HepG2 (cell line): ENCODE measurements around the gene CBLN3. TPM values are rescaled to one million over a fixed set of nuclear protein-coding genes. Genes with fewer than 3 reads are reported as not detected.

Experiments used
- ESRRA ChIP-seq: sonication (generic); formaldehyde crosslinking; IDR thresholded peaks from 2 replicates; pipeline ENCODE4 v1.5.1; 2020; ENCODE audit warnings: mild to moderate bottlenecking, low read depth, missing genetic modification reagents
- FOXA3 ChIP-seq: IDR thresholded peaks from 2 replicates; pipeline ENCODE4 v1.6.1; 2016; ENCODE audit warnings: missing genetic modification reagents, missing compliant biosample characterization
- MAX ChIP-seq: IDR thresholded peaks from 2 replicates; pipeline ENCODE4 v1.6.1; 2012; ENCODE audit warnings: inconsistent platforms
- MLX ChIP-seq: IDR thresholded peaks from 2 replicates; pipeline ENCODE4 v1.6.1; 2016
- PBX2 ChIP-seq: IDR thresholded peaks from 2 replicates; pipeline ENCODE4 v1.6.1; 2016; ENCODE audit warnings: control low read depth
- RNF2 ChIP-seq: fragments of 450-650 bp; conservative IDR thresholded peaks from 2 replicates; pipeline ENCODE4 v1.6.1; 2016; ENCODE audit warnings: low read depth
- SALL1 ChIP-seq: sonication (generic); formaldehyde crosslinking; IDR thresholded peaks from 2 replicates; pipeline ENCODE4 v1.8.0; 2022; ENCODE audit warnings: mild to moderate bottlenecking, missing genetic modification reagents
- TCF7 ChIP-seq: sonication (generic); IDR thresholded peaks from 2 replicates; pipeline ENCODE4 v1.6.1; 2016; ENCODE audit warnings: antibody characterized with exemption, low read depth
- ZNF207 ChIP-seq: fragments of 450-650 bp; IDR thresholded peaks from 2 replicates; pipeline ENCODE4 v1.6.1; 2016; ENCODE audit warnings: antibody characterized with exemption, borderline replicate concordance
- ZNF33A ChIP-seq: sonication (generic); formaldehyde crosslinking; IDR thresholded peaks from 2 replicates; pipeline ENCODE4 v1.5.1; 2020; ENCODE audit warnings: missing genetic modification reagents, mild to moderate bottlenecking, moderate library complexity, borderline replicate concordance
- ZNF605 ChIP-seq: sonication (generic); formaldehyde crosslinking; IDR thresholded peaks from 2 replicates; pipeline ENCODE4 v1.8.0; 2022; ENCODE audit warnings: mild to moderate bottlenecking, missing genetic modification reagents
- ZNF615 ChIP-seq: sonication (generic); formaldehyde crosslinking; IDR thresholded peaks from 2 replicates; pipeline ENCODE4 v1.5.0; 2020; ENCODE audit warnings: mild to moderate bottlenecking, missing genetic modification reagents, borderline replicate concordance
- ZNF691 ChIP-seq: sonication (generic); formaldehyde crosslinking; IDR thresholded peaks from 2 replicates; pipeline ENCODE4 v1.4.0; 2020; ENCODE audit warnings: missing genetic modification reagents, low read depth, mild to moderate bottlenecking, borderline replicate concordance
- ZNF703 ChIP-seq: sonication (generic); formaldehyde crosslinking; IDR thresholded peaks from 2 replicates; pipeline ENCODE4 v1.5.1; 2020; ENCODE audit warnings: missing genetic modification reagents, mild to moderate bottlenecking, moderate library complexity, borderline replicate concordance
- polyA plus RNA-seq, 8 experiments: library from polyadenylated mRNA; depleted of rRNA in 3 of 8; stranded (reverse) in 7 of 8; unstranded in 1 of 8; fragments of >200 nt; fragmentation: Illumina TruSeq in 4 of 8; extraction: Trizol in 4 of 8; gene quantifications; 2 replicates each; pipeline versions ENCODE4 v1.2.1 to v1.2.3, GENCODE V29; 2011 to 2016; ENCODE audit warnings: low read depth in 4 of 8, missing spikeins in 1 of 8, mixed read lengths in 1 of 8; ENCODE audit not compliant: insufficient read depth in 1 of 8
- total RNA-seq, 5 experiments: library from RNA; depleted of rRNA; stranded (reverse); fragments of >200 nt; fragmentation: Illumina TruSeq; extraction: Trizol; gene quantifications; 2 replicates each; pipeline ENCODE4 v1.2.3, GENCODE V29; 2016; ENCODE audit warnings: low read depth in 1 of 5

The CBLN3 gene
- total and polyA plus RNA-seq, 2 of the 13 experiments (the other 11 are each of a cell fraction or from before 2014, with no cell fraction given) = 0.66 to 0.98 TPM

- no peak for TF ChIP-seq ESRRA (CRISPR knock-in tag)
- peak; percentile 49; the same call in 1 of the 2 replicates for TF ChIP-seq SALL1
- no peak for TF ChIP-seq ZNF615
- no peak for TF ChIP-seq ZNF207
- TF ChIP-seq ZNF703 (CRISPR knock-in tag) = 0 out of 2 replicates have a peak, but pooled peaks have one; percentile 25
- TF ChIP-seq PBX2 (CRISPR knock-in tag) = peak; percentile 26; the same call in 1 of the 2 replicates
- TF ChIP-seq MLX (CRISPR knock-in tag) = no peak
- TF ChIP-seq FOXA3 = no peak
- peak; percentile 36; the same call in 1 of the 2 replicates for TF ChIP-seq MAX
- TF ChIP-seq TCF7 = no peak
- 0 out of 2 replicates have a peak, but pooled peaks have one; percentile 19 for TF ChIP-seq ZNF605
- no peak for TF ChIP-seq ZNF33A (CRISPR knock-in tag)
- TF ChIP-seq ZNF691 (CRISPR knock-in tag) = no peak
- no peak for TF ChIP-seq RNF2
Observed at GRCh38 chr14:24390701-24391468, 38.6 kb downstream of the CBLN3 start (continued).
